ENCODE data around the gene NBL1.

NBL1 gene

GRCh38 chr1:19689856-19690255, 45.7 kb downstream of the NBL1 start:
- in situ Hi-C loops (cut with HindIII; ENCODE audit: low sequenced_read_pairs): no loop called here

GRCh38 chr1:19690342-19690741, 46.2 kb downstream of the NBL1 start:
- in situ Hi-C loops (cut with HindIII; ENCODE audit: low sequenced_read_pairs): no loop called here

GRCh38 chr1:19694298-19694697, 50.2 kb downstream of the NBL1 start:
- in situ Hi-C loops (cut with HindIII; ENCODE audit: low sequenced_read_pairs): no loop called here

- in situ Hi-C loops (cut with HindIII; ENCODE audit: low sequenced_read_pairs): no loop called here
These were observed 51.7 kb downstream of the NBL1 start for GRCh38 chr1:19695772-19696171.

GRCh38 chr1:19696820-19697219, 52.7 kb downstream of the NBL1 start:
- in situ Hi-C loops (cut with HindIII; ENCODE audit: low sequenced_read_pairs): no loop called here

- in situ Hi-C loops (cut with HindIII; ENCODE audit: low sequenced_read_pairs): no loop called here
These were observed 54.1 kb downstream of the NBL1 start for GRCh38 chr1:19698181-19698580.

- in situ Hi-C loops (cut with HindIII; ENCODE audit: low sequenced_read_pairs): no loop called here
These were observed 56.1 kb downstream of the NBL1 start for GRCh38 chr1:19700079-19700777.

- in situ Hi-C loops (cut with HindIII; ENCODE audit: low sequenced_read_pairs): no loop called here
These were observed 59.2 kb downstream of the NBL1 start for GRCh38 chr1:19703280-19703679.

GRCh38 chr1:19704247-19705113, 60.4 kb downstream of the NBL1 start:
- in situ Hi-C loops (cut with HindIII; ENCODE audit: low sequenced_read_pairs): no loop called here

GRCh38 chr1:19705464-19705863, 61.4 kb downstream of the NBL1 start:
- in situ Hi-C loops (cut with HindIII; ENCODE audit: low sequenced_read_pairs): no loop called here

GRCh38 chr1:19706136-19706535, 62.0 kb downstream of the NBL1 start:
- in situ Hi-C loops (cut with HindIII; ENCODE audit: low sequenced_read_pairs): no loop called here
